OCI-LY7 (cell line): Measurements from ENCODE around the gene ANKRD33B.

Experiments
- EZH2phosphoT487 ChIP-seq: fragments of 200-600 bp; sonication (generic); IDR thresholded peaks from 2 replicates; pipeline ENCODE4 v1.6.1; 2018; ENCODE audit warnings: low read depth, borderline replicate concordance, mild to moderate bottlenecking, mixed run types, antibody characterized with exemption, low read length, moderate library complexity, mixed read lengths
- TF ChIP-seq, protein P1 (sequence below): fragments of 200-600 bp; sonication (generic); conservative IDR thresholded peaks from 2 replicates; pipeline ENCODE4 v1.5.1; 2014; ENCODE audit warnings: mild to moderate bottlenecking, antibody characterized with exemption, low read length, moderate library complexity, mixed read lengths

DNA sequence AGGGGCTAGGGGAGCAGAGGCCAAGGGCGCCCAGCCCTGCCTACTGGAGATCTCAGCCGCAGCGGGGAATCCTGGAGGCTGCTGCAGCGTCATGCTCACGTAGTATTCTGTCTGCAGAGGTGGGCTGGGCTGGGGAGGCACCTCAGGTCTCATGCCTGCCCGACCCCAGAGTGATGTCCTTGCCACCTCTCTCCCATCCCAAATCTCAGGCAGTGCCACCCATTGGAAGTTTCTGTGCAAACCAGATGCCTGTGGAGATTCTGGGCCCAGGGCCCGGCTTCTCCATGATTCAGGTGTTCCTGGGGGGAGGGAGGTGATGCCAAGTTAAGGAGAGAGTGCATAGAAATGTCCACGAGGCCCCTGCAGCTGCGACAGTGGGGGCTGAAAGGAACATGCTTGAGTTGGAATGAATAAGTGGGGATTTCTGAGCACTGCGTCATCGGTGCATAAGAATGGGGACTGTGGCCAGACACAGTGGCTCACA is 72.0 kb downstream of the ANKRD33B start:
- TF ChIP-seq, protein P1, sequence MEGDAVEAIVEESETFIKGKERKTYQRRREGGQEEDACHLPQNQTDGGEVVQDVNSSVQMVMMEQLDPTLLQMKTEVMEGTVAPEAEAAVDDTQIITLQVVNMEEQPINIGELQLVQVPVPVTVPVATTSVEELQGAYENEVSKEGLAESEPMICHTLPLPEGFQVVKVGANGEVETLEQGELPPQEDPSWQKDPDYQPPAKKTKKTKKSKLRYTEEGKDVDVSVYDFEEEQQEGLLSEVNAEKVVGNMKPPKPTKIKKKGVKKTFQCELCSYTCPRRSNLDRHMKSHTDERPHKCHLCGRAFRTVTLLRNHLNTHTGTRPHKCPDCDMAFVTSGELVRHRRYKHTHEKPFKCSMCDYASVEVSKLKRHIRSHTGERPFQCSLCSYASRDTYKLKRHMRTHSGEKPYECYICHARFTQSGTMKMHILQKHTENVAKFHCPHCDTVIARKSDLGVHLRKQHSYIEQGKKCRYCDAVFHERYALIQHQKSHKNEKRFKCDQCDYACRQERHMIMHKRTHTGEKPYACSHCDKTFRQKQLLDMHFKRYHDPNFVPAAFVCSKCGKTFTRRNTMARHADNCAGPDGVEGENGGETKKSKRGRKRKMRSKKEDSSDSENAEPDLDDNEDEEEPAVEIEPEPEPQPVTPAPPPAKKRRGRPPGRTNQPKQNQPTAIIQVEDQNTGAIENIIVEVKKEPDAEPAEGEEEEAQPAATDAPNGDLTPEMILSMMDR = no peak
- no peak for TF ChIP-seq EZH2phosphoT487
